Measurements from ENCODE around the gene GPATCH2L.

The GPATCH2L gene

GRCh38 chr14:76232800-76233199, 81.1 kb downstream of the GPATCH2L start:
- no peak overlapping the region for H3K4me3 ChIP-seq (ENCODE audit: low read length in 2 of 2)
- no peak overlapping the region for H3K9ac ChIP-seq (ENCODE audit: low read length in 2 of 2)
- H3K36me3 ChIP-seq (ENCODE audit: control insufficient read depth in 2 of 2, insufficient read depth in 2 of 2, low read length in 2 of 2), result peaks cover 4 to 7% of the 10 kb centered on the region in 2 donors
- no peaks in the 10 kb centered on the region for H3K27me3 ChIP-seq (ENCODE audit: control insufficient read depth in 1 of 2, insufficient read depth in 2 of 2, low read length in 2 of 2)
- no peak overlapping the region for H3K27ac ChIP-seq (ENCODE audit: low read length)
- no peaks in the 10 kb centered on the region for H3K9me3 ChIP-seq (ENCODE audit: control insufficient read depth in 2 of 2, low read length in 2 of 2)
- H3K4me1 ChIP-seq (ENCODE audit: control insufficient read depth, insufficient read depth, low read length), result no peaks in the 10 kb centered on the region

DNA sequence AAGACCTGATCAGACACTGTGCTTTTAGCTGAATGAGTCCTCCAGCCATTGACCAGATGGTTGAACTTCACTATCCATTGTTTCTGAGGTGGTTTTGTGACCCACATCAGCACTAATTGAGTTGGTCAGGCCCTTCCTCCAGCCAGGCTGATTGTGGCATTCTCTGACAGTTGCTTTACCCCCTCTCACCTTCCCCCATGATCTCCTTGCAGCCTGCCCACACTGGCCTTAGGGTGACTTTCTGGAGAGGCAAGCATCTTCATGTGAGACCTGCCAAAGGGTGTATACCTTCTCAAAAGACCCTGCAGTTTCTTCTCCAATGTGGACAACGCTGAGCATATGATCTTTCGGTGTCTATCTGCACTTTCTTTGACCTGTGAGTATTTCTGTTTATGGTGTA, 83.9 kb downstream of the GPATCH2L start:
- Histone ChIP-seq H3K27me3 (ENCODE audit: control insufficient read depth in 1 of 2, insufficient read depth in 2 of 2, low read length in 2 of 2) (no peaks in the 10 kb centered on the region), H3K9ac (ENCODE audit: low read length in 2 of 2) (no peak overlapping the region), H3K9me3 (ENCODE audit: control insufficient read depth in 2 of 2, low read length in 2 of 2) (no peaks in the 10 kb centered on the region), H3K4me3 (ENCODE audit: low read length in 2 of 2) (no peak overlapping the region), H3K27ac (ENCODE audit: low read length) (no peak overlapping the region), H3K36me3 (ENCODE audit: control insufficient read depth in 2 of 2, insufficient read depth in 2 of 2, low read length in 2 of 2) (peaks cover 4 to 5% of the 10 kb centered on the region in 2 donors), H3K4me1 (ENCODE audit: control insufficient read depth, insufficient read depth, low read length) (no peaks in the 10 kb centered on the region)

GRCh38 chr14:76236172-76237130, 84.7 kb downstream of the GPATCH2L start:
- peaks cover 4 to 5% of the 10 kb centered on the region in 2 donors for H3K36me3 ChIP-seq (ENCODE audit: control insufficient read depth in 2 of 2, insufficient read depth in 2 of 2, low read length in 2 of 2)
- H3K9ac ChIP-seq (ENCODE audit: low read length in 2 of 2), result no peak overlapping the region
- no peaks in the 10 kb centered on the region for H3K4me1 ChIP-seq (ENCODE audit: control insufficient read depth, insufficient read depth, low read length)
- H3K4me3 ChIP-seq (ENCODE audit: low read length in 2 of 2), result no peak overlapping the region
- H3K27ac ChIP-seq (ENCODE audit: low read length), result no peak overlapping the region
- no peaks in the 10 kb centered on the region for H3K27me3 ChIP-seq (ENCODE audit: control insufficient read depth in 1 of 2, insufficient read depth in 2 of 2, low read length in 2 of 2)
- no peaks in the 10 kb centered on the region for H3K9me3 ChIP-seq (ENCODE audit: control insufficient read depth in 2 of 2, low read length in 2 of 2)

- Histone ChIP-seq H3K27me3 (ENCODE audit: control insufficient read depth in 1 of 2, insufficient read depth in 2 of 2, low read length in 2 of 2) (no peaks in the 10 kb centered on the region), H3K9me3 (ENCODE audit: control insufficient read depth in 2 of 2, low read length in 2 of 2) (no peaks in the 10 kb centered on the region), H3K4me3 (ENCODE audit: low read length in 2 of 2) (no peak overlapping the region), H3K9ac (ENCODE audit: low read length in 2 of 2) (no peak overlapping the region), H3K4me1 (ENCODE audit: control insufficient read depth, insufficient read depth, low read length) (no peaks in the 10 kb centered on the region), H3K27ac (ENCODE audit: low read length) (no peak overlapping the region), H3K36me3 (ENCODE audit: control insufficient read depth in 2 of 2, insufficient read depth in 2 of 2, low read length in 2 of 2) (peaks cover 4 to 5% of the 10 kb centered on the region in 2 donors)
These were observed 85.7 kb downstream of the GPATCH2L start for GRCh38 chr14:76237349-76237990.

DNA sequence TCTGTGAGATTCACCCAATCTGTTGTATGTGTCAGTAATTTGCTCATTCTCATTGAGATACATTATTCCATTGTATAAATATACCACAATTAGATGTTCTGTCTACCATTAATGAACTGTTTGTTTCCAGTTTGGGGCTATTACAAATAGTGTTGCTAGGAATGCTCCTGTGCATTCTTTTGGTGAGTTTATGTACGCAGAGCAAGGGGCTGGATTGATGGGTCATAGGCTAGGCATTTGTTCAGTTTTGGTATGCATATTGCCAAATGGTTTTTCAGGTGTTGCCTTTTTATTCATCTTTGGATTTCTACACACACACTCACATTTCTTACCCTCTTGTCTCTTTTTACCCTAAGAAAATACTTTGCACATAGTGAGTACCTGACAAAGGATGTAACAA, 93.4 kb downstream of the GPATCH2L start:
- Histone ChIP-seq H3K4me1 (ENCODE audit: control insufficient read depth, insufficient read depth, low read length) (no peaks in the 10 kb centered on the region), H3K4me3 (ENCODE audit: low read length in 2 of 2) (no peak overlapping the region), H3K36me3 (ENCODE audit: control insufficient read depth in 2 of 2, insufficient read depth in 2 of 2, low read length in 2 of 2) (no peaks in the 10 kb centered on the region), H3K27ac (ENCODE audit: low read length) (no peak overlapping the region), H3K9me3 (ENCODE audit: control insufficient read depth in 2 of 2, low read length in 2 of 2) (no peaks in the 10 kb centered on the region), H3K9ac (ENCODE audit: low read length in 2 of 2) (no peak overlapping the region), H3K27me3 (ENCODE audit: control insufficient read depth in 1 of 2, insufficient read depth in 2 of 2, low read length in 2 of 2) (no peaks in the 10 kb centered on the region)

GRCh38 chr14:76250302-76250701, 98.6 kb downstream of the GPATCH2L start:
- Histone ChIP-seq H3K4me1 (ENCODE audit: control insufficient read depth, insufficient read depth, low read length) (no peaks in the 10 kb centered on the region), H3K27ac (ENCODE audit: low read length) (no peak overlapping the region), H3K36me3 (ENCODE audit: control insufficient read depth in 2 of 2, insufficient read depth in 2 of 2, low read length in 2 of 2) (no peaks in the 10 kb centered on the region)

GRCh38 chr14:76252471-76252870, 100.7 kb downstream of the GPATCH2L start:
- H3K36me3 ChIP-seq (ENCODE audit: control insufficient read depth in 2 of 2, insufficient read depth in 2 of 2, low read length in 2 of 2), result no peaks in the 10 kb centered on the region
- no peak overlapping the region for H3K4me3 ChIP-seq (ENCODE audit: low read length in 2 of 2)
- no peak overlapping the region for H3K27ac ChIP-seq (ENCODE audit: low read length)
- no peaks in the 10 kb centered on the region for H3K27me3 ChIP-seq (ENCODE audit: control insufficient read depth in 1 of 2, insufficient read depth in 2 of 2, low read length in 2 of 2)
- H3K9me3 ChIP-seq (ENCODE audit: control insufficient read depth in 2 of 2, low read length in 2 of 2), result no peaks in the 10 kb centered on the region
- no peak overlapping the region for H3K9ac ChIP-seq (ENCODE audit: low read length in 2 of 2)
- no peaks in the 10 kb centered on the region for H3K4me1 ChIP-seq (ENCODE audit: control insufficient read depth, insufficient read depth, low read length)

More at GRCh38 chr14:76250302-76250701, 98.6 kb downstream of the GPATCH2L start:
- no peaks in the 10 kb centered on the region for H3K27me3 ChIP-seq (ENCODE audit: control insufficient read depth in 1 of 2, insufficient read depth in 2 of 2, low read length in 2 of 2)
- H3K4me3 ChIP-seq (ENCODE audit: low read length in 2 of 2), result no peak overlapping the region
- H3K9me3 ChIP-seq (ENCODE audit: control insufficient read depth in 2 of 2, low read length in 2 of 2), result no peaks in the 10 kb centered on the region
- H3K9ac ChIP-seq (ENCODE audit: low read length in 2 of 2), result no peak overlapping the region

DNA sequence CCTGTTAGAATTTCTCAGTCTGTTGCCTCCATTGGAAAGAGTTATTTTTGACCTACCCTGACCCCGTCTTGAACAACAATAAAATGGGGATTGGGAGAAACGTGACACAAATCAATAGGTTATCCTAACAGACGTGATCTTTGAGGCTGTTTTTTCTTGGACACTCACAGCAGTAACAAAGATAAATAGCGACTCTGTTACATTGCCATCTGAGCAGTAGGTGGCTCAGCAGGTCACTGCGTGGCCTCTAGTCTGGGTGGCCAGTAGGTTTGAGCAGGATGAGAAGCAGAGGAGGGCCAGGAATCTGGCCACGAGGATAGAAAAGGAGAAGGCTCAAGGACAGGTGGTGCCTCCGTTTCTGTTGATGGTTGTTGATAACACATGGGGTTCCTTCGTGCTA, 101.4 kb downstream of the GPATCH2L start:
- H3K9ac ChIP-seq (ENCODE audit: low read length in 2 of 2), result no peak overlapping the region
- no peak overlapping the region for H3K27ac ChIP-seq (ENCODE audit: low read length)
- H3K4me3 ChIP-seq (ENCODE audit: low read length in 2 of 2), result no peak overlapping the region
- no peaks in the 10 kb centered on the region for H3K27me3 ChIP-seq (ENCODE audit: control insufficient read depth in 1 of 2, insufficient read depth in 2 of 2, low read length in 2 of 2)
- no peaks in the 10 kb centered on the region for H3K9me3 ChIP-seq (ENCODE audit: control insufficient read depth in 2 of 2, low read length in 2 of 2)
- no peaks in the 10 kb centered on the region for H3K4me1 ChIP-seq (ENCODE audit: control insufficient read depth, insufficient read depth, low read length)
- H3K36me3 ChIP-seq (ENCODE audit: control insufficient read depth in 2 of 2, insufficient read depth in 2 of 2, low read length in 2 of 2), result no peaks in the 10 kb centered on the region

GRCh38 chr14:76256545-76256944, 104.8 kb downstream of the GPATCH2L start:
- no peaks in the 10 kb centered on the region for H3K4me1 ChIP-seq (ENCODE audit: control insufficient read depth, insufficient read depth, low read length)
- H3K4me3 ChIP-seq (ENCODE audit: low read length in 2 of 2), result no peak overlapping the region
- no peak overlapping the region for H3K27ac ChIP-seq (ENCODE audit: low read length)
- no peaks in the 10 kb centered on the region for H3K36me3 ChIP-seq (ENCODE audit: control insufficient read depth in 2 of 2, insufficient read depth in 2 of 2, low read length in 2 of 2)
- no peaks in the 10 kb centered on the region for H3K27me3 ChIP-seq (ENCODE audit: control insufficient read depth in 1 of 2, insufficient read depth in 2 of 2, low read length in 2 of 2)
- no peaks in the 10 kb centered on the region for H3K9me3 ChIP-seq (ENCODE audit: control insufficient read depth in 2 of 2, low read length in 2 of 2)
- no peak overlapping the region for H3K9ac ChIP-seq (ENCODE audit: low read length in 2 of 2)

- Histone ChIP-seq H3K27ac (ENCODE audit: low read length) (no peak overlapping the region), H3K36me3 (ENCODE audit: control insufficient read depth in 2 of 2, insufficient read depth in 2 of 2, low read length in 2 of 2) (no peaks in the 10 kb centered on the region), H3K4me3 (ENCODE audit: low read length in 2 of 2) (no peak overlapping the region), H3K27me3 (ENCODE audit: control insufficient read depth in 1 of 2, insufficient read depth in 2 of 2, low read length in 2 of 2) (no peaks in the 10 kb centered on the region), H3K9me3 (ENCODE audit: control insufficient read depth in 2 of 2, low read length in 2 of 2) (no peaks in the 10 kb centered on the region), H3K9ac (ENCODE audit: low read length in 2 of 2) (no peak overlapping the region), H3K4me1 (ENCODE audit: control insufficient read depth, insufficient read depth, low read length) (no peaks in the 10 kb centered on the region)
These were observed 105.5 kb downstream of the GPATCH2L start for GRCh38 chr14:76257111-76257803.
